ENCODE results near the gene PPP1R14B.

The PPP1R14B gene

GRCh38 chr11:64246871-64247728 lies at the start of gene PPP1R14B:
Gene PPP1R14B (minus strand): TSS chr11:64246943. CDS start chr11:64246673, 270 bp downstream.
- Histone ChIP-seq H2AFZ (ENCODE audit: low read length, unreplicated experiment) (peak within 1 kb of the TSS; percentile 77), H3K27me3 (ENCODE audit: insufficient read depth, low read length) (no peaks in the 10 kb centered on the region), H3K4me1 (ENCODE audit: control insufficient read depth, insufficient read depth, low read length, unreplicated experiment) (peaks cover 37% of the 10 kb centered on the region), H3K79me2 (ENCODE audit: control insufficient read depth, insufficient read depth, low read length, unreplicated experiment) (peaks cover 40% of the 10 kb centered on the region), H3K36me3 (ENCODE audit: insufficient read depth, low read length) (no peaks in the 10 kb centered on the region), H3K4me3 (ENCODE audit: low read depth, low read length) (peak within 1 kb of the TSS; percentile 96), H3K27ac (ENCODE audit: low read depth, low read length) (peak within 1 kb of the TSS; percentile 78)

GRCh38 chr11:64296236-64296635 lies 49.5 kb upstream of the PPP1R14B start:
- H3K36me3 ChIP-seq (ENCODE audit: insufficient read depth, low read length) = no peaks in the 10 kb centered on the region
- H3K79me2 ChIP-seq (ENCODE audit: control insufficient read depth, insufficient read depth, low read length, unreplicated experiment) = no peaks in the 10 kb centered on the region
- H3K4me1 ChIP-seq (ENCODE audit: control insufficient read depth, insufficient read depth, low read length, unreplicated experiment) = peaks cover 5% of the 10 kb centered on the region
- no peak overlapping the region for H3K4me3 ChIP-seq (ENCODE audit: low read depth, low read length)
- H3K27ac ChIP-seq (ENCODE audit: low read depth, low read length) = no peak overlapping the region
- peaks cover 85% of the 10 kb centered on the region for H3K27me3 ChIP-seq (ENCODE audit: insufficient read depth, low read length)
- H2AFZ ChIP-seq (ENCODE audit: low read length, unreplicated experiment) = no peak overlapping the region

GRCh38 chr11:64295760-64296159 lies 49.0 kb upstream of the PPP1R14B start:
- peaks cover 5% of the 10 kb centered on the region for H3K4me1 ChIP-seq (ENCODE audit: control insufficient read depth, insufficient read depth, low read length, unreplicated experiment)
- H3K27ac ChIP-seq (ENCODE audit: low read depth, low read length) = no peak overlapping the region
- no peak overlapping the region for H2AFZ ChIP-seq (ENCODE audit: low read length, unreplicated experiment)
- peaks cover 89% of the 10 kb centered on the region for H3K27me3 ChIP-seq (ENCODE audit: insufficient read depth, low read length)
- H3K79me2 ChIP-seq (ENCODE audit: control insufficient read depth, insufficient read depth, low read length, unreplicated experiment) = no peaks in the 10 kb centered on the region
- H3K36me3 ChIP-seq (ENCODE audit: insufficient read depth, low read length) = no peaks in the 10 kb centered on the region
- H3K4me3 ChIP-seq (ENCODE audit: low read depth, low read length) = no peak overlapping the region

- Histone ChIP-seq H3K4me3 (ENCODE audit: low read depth, low read length) (no peak overlapping the region), H3K4me1 (ENCODE audit: control insufficient read depth, insufficient read depth, low read length, unreplicated experiment) (peaks cover 1% of the 10 kb centered on the region), H3K36me3 (ENCODE audit: insufficient read depth, low read length) (no peaks in the 10 kb centered on the region), H2AFZ (ENCODE audit: low read length, unreplicated experiment) (no peak overlapping the region), H3K27ac (ENCODE audit: low read depth, low read length) (no peak overlapping the region), H3K79me2 (ENCODE audit: control insufficient read depth, insufficient read depth, low read length, unreplicated experiment) (no peaks in the 10 kb centered on the region), H3K27me3 (ENCODE audit: insufficient read depth, low read length) (peaks cover 84% of the 10 kb centered on the region)
Measured at GRCh38 chr11:64294774-64295173, 48.0 kb upstream of the PPP1R14B start.

GRCh38 chr11:64292460-64293254 lies 45.9 kb upstream of the PPP1R14B start:
- Histone ChIP-seq H3K4me1 (ENCODE audit: control insufficient read depth, insufficient read depth, low read length, unreplicated experiment) (no peaks in the 10 kb centered on the region), H3K4me3 (ENCODE audit: low read depth, low read length) (peak overlapping the region; percentile 60; the same call in 1 of the 2 replicates), H3K79me2 (ENCODE audit: control insufficient read depth, insufficient read depth, low read length, unreplicated experiment) (no peaks in the 10 kb centered on the region), H3K27me3 (ENCODE audit: insufficient read depth, low read length) (peaks cover 63% of the 10 kb centered on the region), H3K27ac (ENCODE audit: low read depth, low read length) (no peak overlapping the region), H3K36me3 (ENCODE audit: insufficient read depth, low read length) (no peaks in the 10 kb centered on the region), H2AFZ (ENCODE audit: low read length, unreplicated experiment) (no peak overlapping the region)

- peaks cover 56% of the 10 kb centered on the region for H3K27me3 ChIP-seq (ENCODE audit: insufficient read depth, low read length)
- H3K4me3 ChIP-seq (ENCODE audit: low read depth, low read length) = peak overlapping the region; percentile 60; the same call in 1 of the 2 replicates
- H3K27ac ChIP-seq (ENCODE audit: low read depth, low read length) = no peak overlapping the region
- no peaks in the 10 kb centered on the region for H3K36me3 ChIP-seq (ENCODE audit: insufficient read depth, low read length)
- no peaks in the 10 kb centered on the region for H3K4me1 ChIP-seq (ENCODE audit: control insufficient read depth, insufficient read depth, low read length, unreplicated experiment)
- no peak overlapping the region for H2AFZ ChIP-seq (ENCODE audit: low read length, unreplicated experiment)
- H3K79me2 ChIP-seq (ENCODE audit: control insufficient read depth, insufficient read depth, low read length, unreplicated experiment) = no peaks in the 10 kb centered on the region
Measured at GRCh38 chr11:64291752-64292459, 45.2 kb upstream of the PPP1R14B start.

- Histone ChIP-seq H3K36me3 (ENCODE audit: insufficient read depth, low read length) (no peaks in the 10 kb centered on the region), H3K27ac (ENCODE audit: low read depth, low read length) (no peak within 1 kb of the TSS), H3K27me3 (ENCODE audit: insufficient read depth, low read length) (peaks cover 50% of the 10 kb centered on the region), H3K4me3 (ENCODE audit: low read depth, low read length) (peak within 1 kb of the TSS; percentile 60; the same call in 1 of the 2 replicates), H3K4me1 (ENCODE audit: control insufficient read depth, insufficient read depth, low read length, unreplicated experiment) (no peaks in the 10 kb centered on the region), H3K79me2 (ENCODE audit: control insufficient read depth, insufficient read depth, low read length, unreplicated experiment) (no peaks in the 10 kb centered on the region), H2AFZ (ENCODE audit: low read length, unreplicated experiment) (no peak within 1 kb of the TSS)
Measured at GRCh38 chr11:64291262-64291751, 44.6 kb upstream of the PPP1R14B start, which contains the start of gene KCNK4. Gene KCNK4 (plus strand): TSS chr11:64291302. CDS start chr11:64293019, 1,717 bp downstream.

GRCh38 chr11:64290352-64291261 lies 43.9 kb upstream of the PPP1R14B start:
- no peak overlapping the region for H2AFZ ChIP-seq (ENCODE audit: low read length, unreplicated experiment)
- peaks cover 47% of the 10 kb centered on the region for H3K27me3 ChIP-seq (ENCODE audit: insufficient read depth, low read length)
- no peaks in the 10 kb centered on the region for H3K79me2 ChIP-seq (ENCODE audit: control insufficient read depth, insufficient read depth, low read length, unreplicated experiment)
- H3K4me1 ChIP-seq (ENCODE audit: control insufficient read depth, insufficient read depth, low read length, unreplicated experiment) = no peaks in the 10 kb centered on the region
- H3K4me3 ChIP-seq (ENCODE audit: low read depth, low read length) = no peak overlapping the region
- H3K27ac ChIP-seq (ENCODE audit: low read depth, low read length) = no peak overlapping the region
- H3K36me3 ChIP-seq (ENCODE audit: insufficient read depth, low read length) = no peaks in the 10 kb centered on the region

- peaks cover 38% of the 10 kb centered on the region for H3K27me3 ChIP-seq (ENCODE audit: insufficient read depth, low read length)
- no peak overlapping the region for H2AFZ ChIP-seq (ENCODE audit: low read length, unreplicated experiment)
- H3K4me1 ChIP-seq (ENCODE audit: control insufficient read depth, insufficient read depth, low read length, unreplicated experiment) = no peaks in the 10 kb centered on the region
- H3K27ac ChIP-seq (ENCODE audit: low read depth, low read length) = no peak overlapping the region
- no peak overlapping the region for H3K4me3 ChIP-seq (ENCODE audit: low read depth, low read length)
- H3K36me3 ChIP-seq (ENCODE audit: insufficient read depth, low read length) = no peaks in the 10 kb centered on the region
- H3K79me2 ChIP-seq (ENCODE audit: control insufficient read depth, insufficient read depth, low read length, unreplicated experiment) = peaks cover 2% of the 10 kb centered on the region
Measured at GRCh38 chr11:64289002-64289564, 42.3 kb upstream of the PPP1R14B start.

Data from ACC112 (cell line).